IPS-NIHi7 (cell line): ENCODE data around the gene OR10R2.

Experiments
- DNase-seq: peaks from one replicate; pipeline ENCODE4 v3.0.0; 2012; ENCODE audit warnings: mixed read lengths; ENCODE audit errors: extremely low spot score

OR10R2 gene

GRCh38 chr1:158527190-158527815, 55.3 kb downstream of the OR10R2 start:
- peak; percentile 13 for DNase-seq
